GM12801 (cell line): ENCODE results near the gene TUBB3.

Experiments
- TF ChIP-seq, protein P1 (sequence below): IDR thresholded peaks from one replicate; pipeline ENCODE4 v1.5.1; 2011; ENCODE audit warnings: control low read depth; ENCODE audit not compliant: insufficient read length; ENCODE audit errors: extremely low read depth

TUBB3 gene

GRCh38 chr16:89984216-89984615 is 61.1 kb downstream of the TUBB3 start:
- TF ChIP-seq, protein P1, sequence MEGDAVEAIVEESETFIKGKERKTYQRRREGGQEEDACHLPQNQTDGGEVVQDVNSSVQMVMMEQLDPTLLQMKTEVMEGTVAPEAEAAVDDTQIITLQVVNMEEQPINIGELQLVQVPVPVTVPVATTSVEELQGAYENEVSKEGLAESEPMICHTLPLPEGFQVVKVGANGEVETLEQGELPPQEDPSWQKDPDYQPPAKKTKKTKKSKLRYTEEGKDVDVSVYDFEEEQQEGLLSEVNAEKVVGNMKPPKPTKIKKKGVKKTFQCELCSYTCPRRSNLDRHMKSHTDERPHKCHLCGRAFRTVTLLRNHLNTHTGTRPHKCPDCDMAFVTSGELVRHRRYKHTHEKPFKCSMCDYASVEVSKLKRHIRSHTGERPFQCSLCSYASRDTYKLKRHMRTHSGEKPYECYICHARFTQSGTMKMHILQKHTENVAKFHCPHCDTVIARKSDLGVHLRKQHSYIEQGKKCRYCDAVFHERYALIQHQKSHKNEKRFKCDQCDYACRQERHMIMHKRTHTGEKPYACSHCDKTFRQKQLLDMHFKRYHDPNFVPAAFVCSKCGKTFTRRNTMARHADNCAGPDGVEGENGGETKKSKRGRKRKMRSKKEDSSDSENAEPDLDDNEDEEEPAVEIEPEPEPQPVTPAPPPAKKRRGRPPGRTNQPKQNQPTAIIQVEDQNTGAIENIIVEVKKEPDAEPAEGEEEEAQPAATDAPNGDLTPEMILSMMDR, result no peak

DNA sequence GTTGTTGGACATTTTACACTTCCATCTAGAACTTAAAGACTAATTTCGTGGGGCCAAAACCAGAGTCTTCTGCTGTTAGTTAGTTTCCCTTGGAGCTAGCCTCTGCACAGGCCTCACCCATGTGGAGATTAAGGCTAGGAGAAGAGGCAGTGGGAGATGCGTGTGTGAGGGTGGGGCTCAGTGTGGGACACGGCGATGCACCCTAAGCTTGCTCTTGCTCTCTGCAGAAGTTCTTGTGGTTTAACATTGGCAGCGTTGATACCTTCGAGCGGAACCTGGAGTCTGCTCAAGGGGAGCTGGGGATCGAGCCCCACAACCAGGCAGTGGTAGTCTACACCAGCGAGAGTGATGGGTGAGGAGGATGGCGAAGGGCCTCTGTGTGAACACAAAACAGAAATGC is 62.1 kb downstream of the TUBB3 start:
- TF ChIP-seq, protein P1, result no peak
